SIG-M5 (cell line): ENCODE data around the gene RTRAF.

Experiments
- DNase-seq: peaks from one replicate; lab custom pipeline; 2025; lab: John Stamatoyannopoulos, UW

RTRAF gene

GRCh38 chr14:51996148-51996746 lies 6.9 kb downstream of the RTRAF start:
- no peak for DNase-seq

- no peak for DNase-seq
Measured at GRCh38 chr14:51998348-51998747, 9.0 kb downstream of the RTRAF start.

GRCh38 chr14:51999084-51999483 lies 9.7 kb downstream of the RTRAF start:
- DNase-seq: no peak

- no peak for DNase-seq
Measured at GRCh38 chr14:52000019-52000582, 10.8 kb downstream of the RTRAF start.

GRCh38 chr14:52000696-52001095 lies 11.3 kb downstream of the RTRAF start:
- no peak for DNase-seq

GRCh38 chr14:52002542-52002941 lies 13.2 kb downstream of the RTRAF start:
- no peak for DNase-seq

- DNase-seq: no peak
Measured at GRCh38 chr14:52003324-52003723, 14.0 kb downstream of the RTRAF start.

GRCh38 chr14:52005625-52006024 lies 16.3 kb downstream of the RTRAF start:
- no peak for DNase-seq

GRCh38 chr14:52006361-52006760 lies 17.0 kb downstream of the RTRAF start:
- DNase-seq: no peak

- DNase-seq: no peak
Measured at GRCh38 chr14:52007211-52007610, 17.9 kb downstream of the RTRAF start.

- DNase-seq: no peak
Measured at GRCh38 chr14:52007637-52008036, 18.3 kb downstream of the RTRAF start.

- DNase-seq: no peak
Measured at GRCh38 chr14:52008136-52008535, 18.8 kb downstream of the RTRAF start.

- DNase-seq: no peak
Measured at GRCh38 chr14:52010173-52010693, 20.9 kb downstream of the RTRAF start.

- DNase-seq: no peak
Measured at GRCh38 chr14:52011523-52011922, 22.2 kb downstream of the RTRAF start.

- DNase-seq: no peak
Measured at GRCh38 chr14:52012635-52013034, 23.3 kb downstream of the RTRAF start.

GRCh38 chr14:52013984-52014600 lies 24.7 kb downstream of the RTRAF start:
- DNase-seq: no peak

GRCh38 chr14:52014601-52015267 lies 25.4 kb downstream of the RTRAF start:
- DNase-seq: no peak

- no peak for DNase-seq
Measured at GRCh38 chr14:52015411-52016030, 26.2 kb downstream of the RTRAF start.

- DNase-seq: no peak
Measured at GRCh38 chr14:52018252-52018651, 28.9 kb downstream of the RTRAF start.

GRCh38 chr14:52018970-52019369 lies 29.6 kb downstream of the RTRAF start:
- DNase-seq: no peak

GRCh38 chr14:52020161-52020714 lies 30.9 kb downstream of the RTRAF start:
- no peak for DNase-seq
